Common myeloid progenitor, CD34-positive (primary cell): Measurements from ENCODE around the gene PTPRM.

ENCODE experiments used
- CTCF ChIA-PET: fragments of 350-600 bp; sonication (Branson Sonifier 250); formaldehyde crosslinking; loops from one replicate; lab custom pipeline; 2021; ENCODE audit warnings: antibody characterized with exemption; lab: Charles Lee
- POLR2A ChIA-PET: fragments of 350-600 bp; sonication (Branson Sonifier 250); formaldehyde crosslinking; loops from one replicate; lab custom pipeline; 2021; ENCODE audit warnings: antibody characterized with exemption; lab: Charles Lee
- DNase-seq, 3 donors: peaks; one replicate each; pipeline versions ENCODE4 v3.0.0 to v3.0.0-alpha.2; 2013
- H3K27ac ChIP-seq, 2 experiments: 1 replicate in 1 of 2; 2 replicates in 1 of 2; pipeline ENCODE4 v1.7.0; 2013; ENCODE audit warnings: inconsistent platforms in 2 of 2, low read length in 2 of 2, mild to moderate bottlenecking in 2 of 2, low read depth in 1 of 2, moderate library complexity in 1 of 2; ENCODE audit not compliant: severe bottlenecking in 2 of 2, insufficient read depth in 1 of 2, poor library complexity in 1 of 2
- H3K27me3 ChIP-seq, 5 experiments: replicated peaks in 2 of 5; 1 replicate in 3 of 5; 2 replicates in 2 of 5; pipeline versions ENCODE4 v1.6.1 to v1.7.0; 2013; ENCODE audit warnings: low read length in 4 of 5, mild to moderate bottlenecking in 2 of 5, moderate library complexity in 2 of 5, inconsistent platforms in 1 of 5; ENCODE audit not compliant: insufficient read depth in 5 of 5, control insufficient read depth in 4 of 5
- H3K36me3 ChIP-seq, 4 experiments: 1 replicate in 2 of 4; 2 replicates in 2 of 4; pipeline versions ENCODE4 v1.6.1 to v1.7.0; 2013; ENCODE audit warnings: low read length in 3 of 4, control low read depth in 1 of 4, mild to moderate bottlenecking in 1 of 4; ENCODE audit not compliant: control insufficient read depth in 4 of 4, insufficient read depth in 4 of 4
- H3K4me1 ChIP-seq, 4 experiments: 1 replicate in 3 of 4; 2 replicates in 1 of 4; pipeline versions ENCODE4 v1.6.1 to v1.7.1; 2013; ENCODE audit warnings: low read length in 3 of 4, mild to moderate bottlenecking in 3 of 4, control low read depth in 1 of 4, inconsistent platforms in 1 of 4, moderate library complexity in 1 of 4; ENCODE audit not compliant: control insufficient read depth in 4 of 4, insufficient read depth in 4 of 4; ENCODE audit errors: control extremely low read depth in 1 of 4
- H3K4me3 ChIP-seq, 7 experiments: 1 replicate in 4 of 7; 2 replicates in 3 of 7; pipeline versions ENCODE4 v1.5.1 to v1.7.0; 2013; ENCODE audit warnings: mild to moderate bottlenecking in 7 of 7, low read length in 6 of 7, moderate library complexity in 6 of 7, inconsistent platforms in 2 of 7, low read depth in 2 of 7, control low read depth in 1 of 7; ENCODE audit not compliant: insufficient read depth in 4 of 7, control insufficient read depth in 1 of 7; ENCODE audit errors: extremely low read depth in 1 of 7
- H3K9me3 ChIP-seq, 5 experiments: 1 replicate in 4 of 5; 2 replicates in 1 of 5; pipeline versions ENCODE4 v1.6.1 to v1.7.1; 2013; ENCODE audit warnings: low read length in 4 of 5, mild to moderate bottlenecking in 2 of 5, inconsistent platforms in 1 of 5, low read depth in 1 of 5, moderate library complexity in 1 of 5; ENCODE audit not compliant: control insufficient read depth in 4 of 5, insufficient read depth in 2 of 5; ENCODE audit errors: control extremely low read depth in 1 of 5
- WGBS: methylation state at CpG from one replicate; pipeline ENCODE4 v1.1.5; 2013; ENCODE audit not compliant: insufficient coverage; 5-methylcytosine and 5-hydroxymethylcytosine counted together

The PTPRM gene

GRCh38 chr18:7754725-7755181, 187.6 kb downstream of the PTPRM start:
- Histone ChIP-seq H3K4me3 (no peak overlapping the region), H3K4me1 (no peaks in the 10 kb centered on the region), H3K36me3 (no peaks in the 10 kb centered on the region), H3K9me3 (no peaks in the 10 kb centered on the region), H3K27me3 (no peaks in the 10 kb centered on the region), H3K27ac (no peak overlapping the region)
- 100% methylated on average over 4 of the region's 7 CpGs for WGBS
- ChIA-PET POLR2A (no interaction called here), CTCF (no interaction called here)
- no peak for DNase-seq

DNA sequence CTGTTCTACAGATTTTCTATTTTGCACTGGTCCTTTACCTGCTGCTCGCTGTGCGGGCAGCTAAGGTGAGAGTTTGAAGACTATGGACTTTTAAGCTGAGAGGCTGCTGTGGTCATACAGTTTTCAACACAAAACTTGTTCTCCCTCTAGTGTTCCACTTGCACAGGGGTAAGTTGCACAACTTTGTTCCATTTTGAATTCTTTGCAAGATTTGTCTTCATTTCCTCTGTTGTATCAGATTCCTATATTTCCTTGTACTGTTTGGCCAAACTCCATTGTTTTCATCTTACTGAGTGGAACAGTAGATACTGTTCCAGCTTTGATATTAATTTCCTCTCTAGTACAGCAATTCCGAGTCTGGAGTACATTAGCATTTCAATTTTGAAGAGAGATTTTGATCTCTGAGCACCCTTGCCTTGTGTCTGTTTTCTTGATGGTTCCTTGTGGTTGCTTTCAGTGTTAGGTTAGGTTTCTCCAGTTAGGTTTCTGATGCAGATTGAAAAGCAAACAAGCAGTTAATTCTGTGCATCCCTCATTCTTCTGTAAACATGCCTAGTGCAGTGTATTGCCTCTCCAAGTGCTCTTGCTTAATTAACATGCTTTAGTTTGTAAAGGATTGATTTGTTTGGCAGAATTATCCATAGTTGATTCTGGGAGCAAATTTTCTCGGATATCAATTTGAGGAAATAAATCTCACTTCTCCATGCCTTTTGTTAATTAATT, 188.8 kb downstream of the PTPRM start:
- no peak for DNase-seq
- H3K27me3 ChIP-seq: no peaks in the 10 kb centered on the region
- no peak overlapping the region for H3K4me3 ChIP-seq
- no peak overlapping the region for H3K27ac ChIP-seq
- H3K4me1 ChIP-seq: no peaks in the 10 kb centered on the region
- ChIA-PET CTCF (no interaction called here), POLR2A (no interaction called here)
- H3K9me3 ChIP-seq: no peaks in the 10 kb centered on the region
- no CpG with 5 or more reads among the region's 4 CpGs for WGBS
- H3K36me3 ChIP-seq: no peaks in the 10 kb centered on the region

DNA sequence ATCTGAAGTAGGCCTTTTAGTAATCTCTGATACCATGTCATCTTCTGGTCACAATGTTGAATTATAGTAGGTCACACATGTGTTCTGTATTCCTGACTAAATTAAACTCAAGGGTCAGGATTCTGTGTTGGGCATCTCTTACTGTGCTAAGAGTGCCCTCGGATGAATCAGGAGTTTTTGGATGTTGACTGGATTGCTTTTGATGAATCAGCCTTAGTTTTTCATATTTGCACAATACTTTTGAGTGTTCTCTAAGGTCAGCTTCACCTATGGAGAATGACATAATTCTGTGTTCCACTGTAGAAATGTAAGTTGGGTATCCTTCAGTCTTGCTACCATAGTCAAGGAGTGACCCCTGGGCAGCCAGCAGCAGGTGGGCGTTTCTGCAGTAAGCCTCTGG, 190.1 kb downstream of the PTPRM start:
- H3K27me3 ChIP-seq: no peaks in the 10 kb centered on the region
- H3K27ac ChIP-seq: no peak overlapping the region
- no peaks in the 10 kb centered on the region for H3K36me3 ChIP-seq
- H3K9me3 ChIP-seq: no peaks in the 10 kb centered on the region
- POLR2A ChIA-PET: no interaction called here
- DNase-seq: no peak
- no peak overlapping the region for H3K4me3 ChIP-seq
- WGBS: no CpG with 5 or more reads among the region's 2 CpGs
- CTCF ChIA-PET: no interaction called here
- no peaks in the 10 kb centered on the region for H3K4me1 ChIP-seq

DNA sequence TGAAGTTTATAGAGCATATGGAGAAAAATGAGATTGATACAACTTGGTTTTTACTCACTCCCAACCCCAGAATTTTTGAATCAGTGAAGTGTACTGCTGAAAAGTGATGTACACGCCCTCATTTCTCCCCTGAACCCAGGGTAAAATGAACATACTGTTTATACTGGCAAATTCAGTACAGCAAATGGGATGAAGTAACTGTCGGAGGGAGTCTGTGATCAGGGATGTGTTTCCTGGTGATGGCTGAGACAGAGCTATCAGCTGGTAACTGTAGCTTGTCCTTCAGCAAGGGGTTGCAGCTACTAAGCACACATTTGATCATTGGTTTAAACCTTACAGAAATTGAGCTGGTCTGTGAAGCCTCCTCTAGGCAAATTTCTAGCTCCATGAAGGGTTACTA, 191.6 kb downstream of the PTPRM start:
- ChIA-PET CTCF (no interaction called here), POLR2A (no interaction called here)
- 91% methylated on average over 1 of the region's 2 CpGs for WGBS
- Histone ChIP-seq H3K4me1 (no peaks in the 10 kb centered on the region), H3K36me3 (no peaks in the 10 kb centered on the region), H3K27me3 (no peaks in the 10 kb centered on the region), H3K27ac (no peak overlapping the region), H3K4me3 (no peak overlapping the region), H3K9me3 (no peaks in the 10 kb centered on the region)
- DNase-seq: no peak

GRCh38 chr18:7760967-7761948, 194.1 kb downstream of the PTPRM start:
- Histone ChIP-seq H3K36me3 (no peaks in the 10 kb centered on the region), H3K9me3 (no peaks in the 10 kb centered on the region), H3K27me3 (no peaks in the 10 kb centered on the region), H3K4me3 (no peak overlapping the region), H3K27ac (no peak overlapping the region), H3K4me1 (no peaks in the 10 kb centered on the region)
- POLR2A ChIA-PET: no interaction called here
- 80% methylated on average over 1 of the region's 6 CpGs for WGBS
- DNase-seq: no peak
- CTCF ChIA-PET: no interaction called here

DNA sequence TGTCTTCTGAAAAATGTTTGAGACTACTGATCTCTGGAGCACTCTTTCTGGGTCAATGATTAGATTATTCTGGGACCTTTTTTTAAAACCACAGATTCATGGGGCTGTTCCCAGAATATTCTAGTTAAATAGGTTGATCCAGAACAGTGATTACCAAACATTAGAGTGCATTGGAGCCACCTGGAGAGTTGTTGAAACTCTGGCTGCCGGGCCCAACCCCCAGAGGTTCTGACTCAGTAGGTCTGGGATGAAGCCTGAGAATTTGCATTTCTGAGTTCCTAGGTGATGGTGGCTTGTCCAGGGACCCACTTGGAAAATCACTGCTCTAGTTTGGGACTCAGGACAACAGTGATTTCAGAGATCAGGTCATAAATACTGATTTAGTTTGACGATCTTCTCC, 197.3 kb downstream of the PTPRM start:
- Histone ChIP-seq H3K27me3 (no peaks in the 10 kb centered on the region), H3K9me3 (no peaks in the 10 kb centered on the region), H3K36me3 (no peaks in the 10 kb centered on the region), H3K4me1 (no peaks in the 10 kb centered on the region), H3K4me3 (no peak overlapping the region), H3K27ac (no peak overlapping the region)
- POLR2A ChIA-PET: no interaction called here
- WGBS: 100% methylated on average over 1 of the region's 2 CpGs
- CTCF ChIA-PET: no interaction called here
- no peak for DNase-seq

- WGBS: 100% methylated on average over 4 of the region's 4 CpGs
- no peaks in the 10 kb centered on the region for H3K36me3 ChIP-seq
- H3K27me3 ChIP-seq: no peaks in the 10 kb centered on the region
- no peak overlapping the region for H3K4me3 ChIP-seq
- H3K9me3 ChIP-seq: no peaks in the 10 kb centered on the region
- ChIA-PET POLR2A (no interaction called here), CTCF (interaction anchor here (0.7 kb wide), 1 partner anchor 17 kb away, joined by 4 read pairs; no protein-coding TSS in a partner anchor)
- H3K27ac ChIP-seq: no peak overlapping the region
- DNase-seq: no peak
- H3K4me1 ChIP-seq: no peaks in the 10 kb centered on the region
Measured at GRCh38 chr18:7766346-7766745, 199.2 kb downstream of the PTPRM start.
